Activated CD8-positive, alpha-beta memory T cell treated with anti-CD3 and anti-CD28 coated beads, Interleukin-2, amount 50 U/mL, for 1 hour (primary cell): ENCODE data around the gene WASL.

Source experiments
- DNase-seq: peaks from one replicate; pipeline ENCODE4 v3.0.0-alpha.2; 2020; ENCODE audit errors: extremely low read depth

The WASL gene

GRCh38 chr7:123695944-123696677 is 52.7 kb downstream of the WASL start:
- no peak for DNase-seq

- DNase-seq: no peak
These were observed 56.3 kb downstream of the WASL start for GRCh38 chr7:123692471-123692877.

- DNase-seq: no peak
These were observed 58.3 kb downstream of the WASL start for GRCh38 chr7:123690550-123690949.

- DNase-seq: no peak
These were observed 59.6 kb downstream of the WASL start for GRCh38 chr7:123689250-123689649.

- DNase-seq: no peak
These were observed 61.1 kb downstream of the WASL start for GRCh38 chr7:123687727-123688126.

- DNase-seq: no peak
These were observed 61.6 kb downstream of the WASL start for GRCh38 chr7:123687161-123687560.

GRCh38 chr7:123682690-123683089 is 66.1 kb downstream of the WASL start:
- no peak for DNase-seq

GRCh38 chr7:123681561-123681960 is 67.2 kb downstream of the WASL start:
- no peak for DNase-seq

GRCh38 chr7:123680580-123680979 is 68.2 kb downstream of the WASL start:
- DNase-seq: no peak

- DNase-seq: no peak
These were observed 69.2 kb downstream of the WASL start for GRCh38 chr7:123679614-123680013.

- no peak for DNase-seq
These were observed 71.6 kb downstream of the WASL start for GRCh38 chr7:123677061-123677715.

- no peak for DNase-seq
These were observed 73.7 kb downstream of the WASL start for GRCh38 chr7:123675181-123675473.

GRCh38 chr7:123674399-123675180 is 74.2 kb downstream of the WASL start:
- DNase-seq: no peak

GRCh38 chr7:123673752-123674398 is 74.9 kb downstream of the WASL start:
- no peak for DNase-seq

- DNase-seq: no peak
These were observed 75.6 kb downstream of the WASL start for GRCh38 chr7:123673137-123673732.

- DNase-seq: no peak
These were observed 79.3 kb downstream of the WASL start for GRCh38 chr7:123669485-123669884.

GRCh38 chr7:123666492-123666891 is 82.3 kb downstream of the WASL start:
- DNase-seq: no peak

GRCh38 chr7:123665896-123666295 is 82.9 kb downstream of the WASL start:
- DNase-seq: no peak

GRCh38 chr7:123665157-123665556 is 83.6 kb downstream of the WASL start:
- no peak for DNase-seq

- no peak for DNase-seq
These were observed 85.6 kb downstream of the WASL start for GRCh38 chr7:123663200-123663599.

GRCh38 chr7:123662755-123663154 is 86.0 kb downstream of the WASL start:
- no peak for DNase-seq

- DNase-seq: no peak
These were observed 86.5 kb downstream of the WASL start for GRCh38 chr7:123662293-123662692.
